PFSK-1 (cell line): ENCODE results near the gene CD52.

Source experiments
- FOXP2 ChIP-seq: optimal IDR thresholded peaks from 2 replicates; pipeline ENCODE3; 2011; ENCODE audit warnings: borderline replicate concordance, control low read depth, inconsistent platforms; ENCODE audit not compliant: insufficient read depth; ENCODE audit errors: extremely low read length, extremely low read depth
- POLR2AphosphoS5 ChIP-seq: IDR thresholded peaks from 2 replicates; pipeline ENCODE4 v1.6.1; 2012; ENCODE audit warnings: low read depth, mild to moderate bottlenecking, control low read depth, low read length, moderate library complexity
- SIN3A ChIP-seq: IDR thresholded peaks from 2 replicates; pipeline ENCODE4 v1.6.1; 2012; ENCODE audit warnings: mild to moderate bottlenecking, low read length, moderate library complexity, borderline replicate concordance; ENCODE audit not compliant: insufficient read depth
- TAF1 ChIP-seq: IDR thresholded peaks from 2 replicates; pipeline ENCODE4 v1.6.1; 2012; ENCODE audit warnings: low read length, control low read depth, borderline replicate concordance; ENCODE audit not compliant: insufficient read depth
- TF ChIP-seq, protein P1 (sequence below), 2 experiments: IDR thresholded peaks; 2 replicates each; pipeline versions ENCODE4 v1.6.1 to v1.8.0; 2011 to 2012; ENCODE audit warnings: low read depth in 2 of 2, low read length in 2 of 2, control low read depth in 1 of 2, inconsistent platforms in 1 of 2, mild to moderate bottlenecking in 1 of 2, moderate library complexity in 1 of 2; ENCODE audit not compliant: insufficient read depth in 1 of 2

CD52 gene

GRCh38 chr1:26335774-26336476 is 18.2 kb downstream of the CD52 start:
- TF ChIP-seq SIN3A (no peak), FOXP2 (no peak), POLR2AphosphoS5 (no peak), TAF1 (no peak)
- TF ChIP-seq, protein P1, sequence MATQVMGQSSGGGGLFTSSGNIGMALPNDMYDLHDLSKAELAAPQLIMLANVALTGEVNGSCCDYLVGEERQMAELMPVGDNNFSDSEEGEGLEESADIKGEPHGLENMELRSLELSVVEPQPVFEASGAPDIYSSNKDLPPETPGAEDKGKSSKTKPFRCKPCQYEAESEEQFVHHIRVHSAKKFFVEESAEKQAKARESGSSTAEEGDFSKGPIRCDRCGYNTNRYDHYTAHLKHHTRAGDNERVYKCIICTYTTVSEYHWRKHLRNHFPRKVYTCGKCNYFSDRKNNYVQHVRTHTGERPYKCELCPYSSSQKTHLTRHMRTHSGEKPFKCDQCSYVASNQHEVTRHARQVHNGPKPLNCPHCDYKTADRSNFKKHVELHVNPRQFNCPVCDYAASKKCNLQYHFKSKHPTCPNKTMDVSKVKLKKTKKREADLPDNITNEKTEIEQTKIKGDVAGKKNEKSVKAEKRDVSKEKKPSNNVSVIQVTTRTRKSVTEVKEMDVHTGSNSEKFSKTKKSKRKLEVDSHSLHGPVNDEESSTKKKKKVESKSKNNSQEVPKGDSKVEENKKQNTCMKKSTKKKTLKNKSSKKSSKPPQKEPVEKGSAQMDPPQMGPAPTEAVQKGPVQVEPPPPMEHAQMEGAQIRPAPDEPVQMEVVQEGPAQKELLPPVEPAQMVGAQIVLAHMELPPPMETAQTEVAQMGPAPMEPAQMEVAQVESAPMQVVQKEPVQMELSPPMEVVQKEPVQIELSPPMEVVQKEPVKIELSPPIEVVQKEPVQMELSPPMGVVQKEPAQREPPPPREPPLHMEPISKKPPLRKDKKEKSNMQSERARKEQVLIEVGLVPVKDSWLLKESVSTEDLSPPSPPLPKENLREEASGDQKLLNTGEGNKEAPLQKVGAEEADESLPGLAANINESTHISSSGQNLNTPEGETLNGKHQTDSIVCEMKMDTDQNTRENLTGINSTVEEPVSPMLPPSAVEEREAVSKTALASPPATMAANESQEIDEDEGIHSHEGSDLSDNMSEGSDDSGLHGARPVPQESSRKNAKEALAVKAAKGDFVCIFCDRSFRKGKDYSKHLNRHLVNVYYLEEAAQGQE (IDR thresholded peaks at IDR 0.05; ENCODE audit: insufficient read depth in 1 of 2, low read depth in 2 of 2, low read length in 2 of 2) = no peak

DNA sequence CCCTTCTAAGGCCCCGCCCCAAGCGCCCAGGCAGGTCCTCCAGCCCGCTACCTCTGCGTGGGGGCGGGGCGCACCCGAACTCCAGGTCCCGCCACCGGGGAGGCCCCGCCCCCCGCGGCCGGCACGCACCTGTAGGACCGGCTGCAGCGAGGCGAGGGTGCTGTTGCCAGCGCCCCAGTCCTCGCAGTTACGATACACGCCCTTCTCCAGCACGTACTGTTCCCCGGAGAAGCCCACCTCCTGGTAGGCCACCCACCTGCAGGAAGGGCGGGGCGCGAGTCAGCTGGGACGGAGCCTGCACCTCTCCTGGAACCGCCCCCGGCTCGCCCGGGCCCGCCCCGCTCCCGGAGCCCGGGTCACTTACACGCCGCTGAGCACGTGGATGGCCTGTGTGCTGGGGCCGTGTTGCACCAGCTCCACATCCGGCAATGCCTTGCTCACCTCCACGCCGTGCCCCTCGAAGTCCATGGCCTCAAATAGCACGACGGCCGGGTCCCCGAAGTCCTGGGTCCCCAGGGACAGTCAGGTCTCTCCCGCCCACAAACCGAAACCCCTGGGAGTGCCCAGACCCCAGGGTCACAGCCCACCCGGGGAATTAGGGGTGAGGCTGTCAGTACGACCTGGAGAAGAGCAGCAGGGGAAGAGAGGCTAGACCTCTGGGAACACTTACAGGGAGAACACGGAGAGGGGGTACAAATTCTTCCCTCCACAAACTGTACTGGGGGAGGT is 18.9 kb downstream of the CD52 start:
- TF ChIP-seq SIN3A (no peak), FOXP2 (no peak), POLR2AphosphoS5 (no peak), TAF1 (no peak)
- TF ChIP-seq, protein P1 (IDR thresholded peaks at IDR 0.05; ENCODE audit: insufficient read depth in 1 of 2, low read depth in 2 of 2, low read length in 2 of 2) = no peak

DNA sequence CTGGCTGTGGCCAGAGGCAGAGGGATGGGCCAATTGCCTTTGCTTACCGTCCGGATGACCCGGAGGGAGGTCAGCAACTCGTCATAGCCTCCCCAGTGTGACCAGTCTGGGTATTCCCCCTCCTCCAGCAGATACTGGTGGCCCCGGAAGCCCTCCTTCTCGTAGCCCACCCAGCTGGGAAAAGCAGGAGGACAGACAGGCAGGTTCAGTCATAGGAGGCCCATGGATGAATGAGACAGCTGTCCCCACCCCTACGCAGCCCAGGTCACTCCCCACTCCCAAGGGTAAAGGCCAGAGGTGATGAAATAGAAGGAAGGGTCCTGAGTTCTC is 19.4 kb downstream of the CD52 start:
- TF ChIP-seq POLR2AphosphoS5 (no peak), SIN3A (no peak), TAF1 (no peak), FOXP2 (no peak)
- TF ChIP-seq, protein P1 (IDR thresholded peaks at IDR 0.05; ENCODE audit: insufficient read depth in 1 of 2, low read depth in 2 of 2, low read length in 2 of 2) = no peak

DNA sequence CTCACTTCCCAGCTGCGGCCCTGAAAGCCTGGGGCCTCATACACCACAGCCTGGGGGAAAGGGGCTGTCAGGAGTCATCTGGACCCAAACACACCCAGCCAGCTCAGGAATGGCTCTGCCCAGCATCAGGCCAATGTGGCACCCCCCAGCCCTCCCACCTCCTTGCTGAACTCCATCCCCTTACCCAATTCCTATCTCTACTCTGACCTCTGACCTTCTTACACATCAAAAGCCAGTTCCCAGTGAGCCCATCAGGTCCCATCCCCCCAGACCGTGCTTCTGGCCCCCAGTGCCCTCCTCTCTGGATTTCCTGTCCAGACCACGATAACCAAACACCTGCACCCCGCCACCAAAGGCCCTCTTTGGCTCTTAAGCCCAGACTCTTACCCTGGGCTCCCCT is 19.9 kb downstream of the CD52 start:
- TF ChIP-seq, protein P1 (IDR thresholded peaks at IDR 0.05; ENCODE audit: insufficient read depth in 1 of 2, low read depth in 2 of 2, low read length in 2 of 2) = no peak
- no peak for TF ChIP-seq TAF1
- TF ChIP-seq FOXP2 = no peak
- TF ChIP-seq SIN3A = no peak
- TF ChIP-seq POLR2AphosphoS5 = no peak
